ENCODE measurements around the gene VPS18.

DNA sequence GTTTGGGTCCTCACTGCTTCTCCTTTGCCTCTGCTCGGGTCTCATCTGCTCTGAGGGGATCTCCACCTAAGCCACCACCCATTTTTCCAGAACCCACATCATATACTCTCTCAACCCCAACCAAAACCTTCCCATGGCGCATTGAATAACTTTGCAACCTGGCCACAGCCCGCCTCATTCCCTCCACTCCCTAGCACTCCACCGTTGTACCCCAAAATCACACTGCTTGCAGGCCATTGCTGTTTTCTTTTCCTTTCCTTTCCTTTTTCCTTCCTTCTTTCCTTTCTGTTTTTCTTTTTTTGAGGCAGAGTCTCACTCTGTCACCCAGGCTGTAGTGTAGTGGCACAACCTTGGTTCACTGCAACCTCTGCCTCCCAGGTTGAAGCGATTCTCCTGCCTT, 3.1 kb upstream of the VPS18 start:
- TF ChIP-seq, protein P1, sequence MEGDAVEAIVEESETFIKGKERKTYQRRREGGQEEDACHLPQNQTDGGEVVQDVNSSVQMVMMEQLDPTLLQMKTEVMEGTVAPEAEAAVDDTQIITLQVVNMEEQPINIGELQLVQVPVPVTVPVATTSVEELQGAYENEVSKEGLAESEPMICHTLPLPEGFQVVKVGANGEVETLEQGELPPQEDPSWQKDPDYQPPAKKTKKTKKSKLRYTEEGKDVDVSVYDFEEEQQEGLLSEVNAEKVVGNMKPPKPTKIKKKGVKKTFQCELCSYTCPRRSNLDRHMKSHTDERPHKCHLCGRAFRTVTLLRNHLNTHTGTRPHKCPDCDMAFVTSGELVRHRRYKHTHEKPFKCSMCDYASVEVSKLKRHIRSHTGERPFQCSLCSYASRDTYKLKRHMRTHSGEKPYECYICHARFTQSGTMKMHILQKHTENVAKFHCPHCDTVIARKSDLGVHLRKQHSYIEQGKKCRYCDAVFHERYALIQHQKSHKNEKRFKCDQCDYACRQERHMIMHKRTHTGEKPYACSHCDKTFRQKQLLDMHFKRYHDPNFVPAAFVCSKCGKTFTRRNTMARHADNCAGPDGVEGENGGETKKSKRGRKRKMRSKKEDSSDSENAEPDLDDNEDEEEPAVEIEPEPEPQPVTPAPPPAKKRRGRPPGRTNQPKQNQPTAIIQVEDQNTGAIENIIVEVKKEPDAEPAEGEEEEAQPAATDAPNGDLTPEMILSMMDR (conservative IDR thresholded peaks at IDR 0.05) = no peak
- TF ChIP-seq EZH2 (IDR thresholded peaks at IDR 0.05; ENCODE audit: low read depth) = no peak

Measured in PC-9 (cell line).